Muscle of arm (tissue), 12 donors: Measurements from ENCODE around the gene KRTAP5-1. TPM values are rescaled to one million over a fixed set of nuclear protein-coding genes. Genes with fewer than 3 reads are reported as not detected.

Experiments used
- DNase-seq: peaks from one replicate; pipeline ENCODE4 v3.0.0-alpha.2; 2013
- polyA plus RNA-seq, 12 donors: library from polyadenylated mRNA; unstranded; fragments of 120-200 nt; gene quantifications; one replicate each; pipeline ENCODE4 v1.2.1, GENCODE V29; 2013; ENCODE audit not compliant: insufficient read length in 12 of 12

KRTAP5-1 gene
- polyA plus RNA-seq, 12 donors = 0.55 to 2.2 (median 1.4) TPM; not detected in 4

GRCh38 chr11:1545432-1545831 lies 39.7 kb downstream of the KRTAP5-1 start:
- DNase-seq = no peak

GRCh38 chr11:1544536-1544935 lies 40.5 kb downstream of the KRTAP5-1 start:
- DNase-seq = no peak

DNA sequence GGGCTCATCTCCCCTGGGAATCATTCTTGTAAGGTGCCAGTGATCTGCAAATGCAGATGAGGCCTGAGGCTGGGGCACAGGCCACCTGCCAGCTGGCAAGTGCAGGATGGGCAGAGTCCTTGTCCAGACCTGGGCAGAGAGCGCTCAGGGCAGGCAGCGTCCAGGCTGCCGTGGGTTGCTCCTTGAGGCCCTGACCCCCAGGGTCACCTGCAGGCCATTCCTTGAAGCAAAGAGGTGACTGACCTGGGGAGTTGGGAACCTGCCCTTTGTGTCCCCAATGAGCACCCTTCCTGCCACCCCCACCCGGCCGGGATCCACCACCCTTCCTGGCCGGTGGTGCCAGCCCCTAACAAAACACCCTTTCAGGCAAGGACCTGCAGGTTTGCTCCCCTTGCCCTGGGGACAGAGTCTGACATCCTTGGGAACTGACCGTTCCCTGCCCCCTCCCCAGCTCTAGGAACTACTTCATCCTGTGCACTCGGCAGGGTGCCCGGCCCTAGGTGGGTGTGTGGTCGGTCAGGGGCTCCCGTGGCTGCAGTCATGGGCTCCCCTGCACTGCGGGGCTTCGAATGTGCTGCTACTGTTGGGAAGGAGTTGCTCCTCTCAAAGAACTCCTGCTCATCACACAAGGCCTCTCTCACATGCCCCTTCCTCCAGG lies 41.3 kb downstream of the KRTAP5-1 start:
- no peak for DNase-seq

- no peak for DNase-seq
Measured at GRCh38 chr11:1542267-1542666, 42.8 kb downstream of the KRTAP5-1 start.

GRCh38 chr11:1541474-1542204 lies 43.4 kb downstream of the KRTAP5-1 start:
- no peak for DNase-seq

DNA sequence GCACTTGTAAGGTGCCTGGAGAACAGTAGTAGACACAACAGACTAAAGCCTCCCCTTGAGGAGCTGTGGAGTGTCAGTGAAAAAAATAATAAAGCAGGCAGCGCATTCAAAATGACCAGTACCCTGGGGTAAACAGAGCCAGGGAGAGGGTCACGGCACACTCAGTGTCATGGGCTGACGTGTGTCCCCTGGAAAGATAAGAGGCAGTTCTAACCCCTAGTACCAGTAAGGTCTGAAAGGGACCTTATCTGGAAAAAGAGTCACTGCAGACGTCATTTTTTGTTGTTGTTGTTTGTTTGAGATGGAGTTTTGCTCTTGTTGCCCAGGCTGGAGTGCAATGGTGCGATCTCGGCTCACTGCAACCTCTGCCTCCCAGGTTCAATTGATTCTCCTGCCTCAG lies 45.0 kb downstream of the KRTAP5-1 start:
- DNase-seq = no peak

- DNase-seq = no peak
Measured at GRCh38 chr11:1538153-1538552, 46.9 kb downstream of the KRTAP5-1 start.

GRCh38 chr11:1536065-1536843 lies 48.8 kb downstream of the KRTAP5-1 start:
- DNase-seq = no peak

DNA sequence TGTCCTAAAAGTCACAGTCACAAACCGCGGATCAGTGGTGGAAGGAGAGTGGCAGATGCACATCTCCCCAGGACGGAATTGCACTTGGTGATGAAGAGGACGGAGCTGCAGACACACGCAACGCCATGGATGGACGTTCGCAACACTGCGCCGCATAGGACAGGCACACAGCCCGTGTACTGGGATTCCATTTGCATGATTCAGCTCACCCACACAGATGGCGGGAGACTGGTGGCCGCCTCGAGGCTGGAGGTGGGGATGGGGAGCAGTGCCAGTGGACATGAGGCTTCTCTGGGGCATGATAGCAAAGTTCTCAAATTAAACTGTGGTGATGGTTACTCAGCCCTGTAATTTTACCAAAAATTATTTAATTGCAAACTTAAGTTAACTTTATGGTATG lies 50.4 kb downstream of the KRTAP5-1 start:
- no peak for DNase-seq

Other genes starting within 250 kb of the KRTAP5-1 start
- gene BRSK2, start 195.3 kb downstream of the KRTAP5-1 start, polyA plus RNA-seq = 1 to 10 TPM in 7 of 12 donors, under 1 TPM in 3, not detected in 2; 0.59 to 2.6 (median 1.2) TPM
- gene MOB2, start 98.5 kb downstream of the KRTAP5-1 start, polyA plus RNA-seq = 10 to 100 TPM in 11 of 12 donors, not detected in 1; 21.4 to 29.9 (median 23.6) TPM
- gene DUSP8, start 13.0 kb downstream of the KRTAP5-1 start, polyA plus RNA-seq = 10 to 100 TPM in 11 of 12 donors, not detected in 1; 10.2 to 33.0 (median 17.7) TPM
- under 1 TPM in 1 of 12 donors, not detected in 11; 0.23 TPM for gene KRTAP5-2, start 13.0 kb upstream of the KRTAP5-1 start, polyA plus RNA-seq
- gene KRTAP5-3, start 23.2 kb upstream of the KRTAP5-1 start, polyA plus RNA-seq = not detected
- not detected for gene KRTAP5-4, start 36.9 kb upstream of the KRTAP5-1 start, polyA plus RNA-seq
- not detected for gene KRTAP5-5, start 44.5 kb upstream of the KRTAP5-1 start, polyA plus RNA-seq
- under 1 TPM in 6 of 12 donors, not detected in 6; 0.36 to 0.82 (median 0.46) TPM for gene KRTAP5-6, start 111.9 kb upstream of the KRTAP5-1 start, polyA plus RNA-seq
- under 1 TPM in 9 of 12 donors, not detected in 3; 0.06 to 0.36 (median 0.17) TPM for gene IFITM10, start 165.3 kb upstream of the KRTAP5-1 start, polyA plus RNA-seq
- 100 to 1,000 TPM in 3 of 12 donors, 10 to 100 TPM in 8, not detected in 1; 54.4 to 118 (median 79.9) TPM for gene CTSD, start 178.6 kb upstream of the KRTAP5-1 start, polyA plus RNA-seq
- 1 to 10 TPM in 3 of 12 donors, under 1 TPM in 7, not detected in 2; 0.20 to 4.9 (median 0.62) TPM for gene SYT8, start 249.7 kb upstream of the KRTAP5-1 start, polyA plus RNA-seq